GM23338 (cell line): ENCODE data around the gene NTM. TPM values are rescaled to one million over a fixed set of nuclear protein-coding genes. Genes with fewer than 3 reads are reported as not detected.

Source experiments
- ATAC-seq: fragments of 200-7000 bp; cut with Tn5 transposase; 3 replicates; pipeline ENCODE4 v1.9.1; 2020
- DNase-seq: peaks from one replicate; pipeline ENCODE4 v3.0.0-alpha.2; 2015; ENCODE audit warnings: low spot score
- H2AFZ ChIP-seq: fragments of 200-600 bp; sonication (generic); 2 replicates; pipeline ENCODE4 v1.8.0; 2016; ENCODE audit warnings: antibody characterized with exemption, mild to moderate bottlenecking, moderate library complexity
- H3F3A ChIP-seq: fragments of 200-600 bp; sonication (generic); replicated peaks from 2 replicates; pipeline ENCODE4 v1.8.0; 2017; ENCODE audit warnings: antibody characterized with exemption, mixed run types, low read depth
- H3K27ac ChIP-seq: fragments of 200-600 bp; sonication (generic); 2 replicates; pipeline ENCODE4 v1.6.1; 2016; ENCODE audit warnings: low read depth
- H3K27me3 ChIP-seq: fragments of 200-600 bp; sonication (generic); 2 replicates; pipeline ENCODE4 v1.8.0; 2016; ENCODE audit warnings: mild to moderate bottlenecking, mixed run types, moderate library complexity; ENCODE audit not compliant: insufficient read depth
- H3K36me3 ChIP-seq: fragments of 200-600 bp; sonication (generic); 2 replicates; pipeline ENCODE4 v1.8.0; 2016; ENCODE audit warnings: mild to moderate bottlenecking; ENCODE audit not compliant: insufficient read depth
- H3K4me1 ChIP-seq: fragments of 200-600 bp; sonication (generic); 2 replicates; pipeline ENCODE4 v1.8.0; 2016; ENCODE audit warnings: mild to moderate bottlenecking, moderate library complexity; ENCODE audit not compliant: insufficient read depth
- H3K4me2 ChIP-seq: fragments of 200-600 bp; sonication (generic); 2 replicates; pipeline ENCODE4 v1.7.1; 2017; ENCODE audit warnings: mixed run types
- H3K4me3 ChIP-seq: fragments of 200-600 bp; sonication (generic); 2 replicates; pipeline ENCODE4 v1.6.1; 2016; ENCODE audit warnings: mixed run types
- H3K79me2 ChIP-seq: fragments of 200-600 bp; sonication (generic); replicated peaks from 2 replicates; pipeline ENCODE4 v1.8.0; 2017; ENCODE audit warnings: mild to moderate bottlenecking; ENCODE audit not compliant: insufficient read depth
- H3K9me2 ChIP-seq: fragments of 200-600 bp; sonication (generic); 2 replicates; pipeline ENCODE4 v1.8.0; 2017; ENCODE audit not compliant: insufficient read depth
- H4K20me1 ChIP-seq: fragments of 200-600 bp; sonication (generic); replicated peaks from 2 replicates; pipeline ENCODE4 v1.8.0; 2017; ENCODE audit warnings: mild to moderate bottlenecking; ENCODE audit not compliant: insufficient read depth
- H3K27ac Mint-ChIP-seq: 2 replicates; pipeline ENCODE4 v1.8.0; 2020; ENCODE audit warnings: inconsistent platforms, mild to moderate bottlenecking, moderate library complexity, mixed read lengths
- H3K27me3 Mint-ChIP-seq: 3 replicates; pipeline ENCODE4 v1.8.0; 2022; ENCODE audit warnings: low read depth, mild to moderate bottlenecking, moderate library complexity, mixed read lengths, inconsistent platforms; ENCODE audit not compliant: insufficient read depth, poor library complexity
- H3K36me3 Mint-ChIP-seq: 3 replicates; pipeline ENCODE4 v1.8.0; 2021; ENCODE audit warnings: low read depth, mild to moderate bottlenecking, inconsistent platforms, moderate library complexity, mixed read lengths
- H3K4me1 Mint-ChIP-seq: 3 replicates; pipeline ENCODE4 v1.8.0; 2020; ENCODE audit warnings: mild to moderate bottlenecking, inconsistent platforms, mixed read lengths
- H3K4me3 Mint-ChIP-seq: 3 replicates; pipeline ENCODE4 v1.8.0; 2021; ENCODE audit warnings: moderate library complexity, mild to moderate bottlenecking, inconsistent platforms, mixed read lengths
- H3K9me3 Mint-ChIP-seq: 3 replicates; pipeline ENCODE4 v1.8.0; 2020; ENCODE audit warnings: moderate library complexity, mild to moderate bottlenecking, inconsistent platforms, mixed read lengths
- CREB1 ChIP-seq: fragments of 250-450 bp; sonication (Bioruptor Pico); IDR thresholded peaks from 2 replicates; pipeline ENCODE4 v1.5.0; 2020; ENCODE audit warnings: low read depth, mild to moderate bottlenecking, moderate library complexity
- EZH2 ChIP-seq: fragments of 200-600 bp; sonication (generic); IDR thresholded peaks from one replicate; pipeline ENCODE4 v1.8.0; 2017; ENCODE audit warnings: antibody characterized with exemption, mild to moderate bottlenecking, low read depth; ENCODE audit not compliant: unreplicated experiment
- EZH2phosphoT487 ChIP-seq: fragments of 200-600 bp; sonication (generic); IDR thresholded peaks from one replicate; pipeline ENCODE4 v1.8.1; 2018; ENCODE audit warnings: antibody characterized with exemption; ENCODE audit not compliant: unreplicated experiment
- JUNB ChIP-seq: IDR thresholded peaks from one replicate; pipeline ENCODE4 v1.6.1; 2016; ENCODE audit warnings: antibody characterized with exemption; ENCODE audit not compliant: unreplicated experiment
- NANOG ChIP-seq: IDR thresholded peaks from 2 replicates; pipeline ENCODE4 v1.6.1; 2016; ENCODE audit warnings: antibody characterized with exemption, borderline replicate concordance
- POLR2AphosphoS5 ChIP-seq: IDR thresholded peaks from 2 replicates; pipeline ENCODE4 v1.6.1; 2016; ENCODE audit warnings: antibody characterized with exemption, low read depth
- REST ChIP-seq: IDR thresholded peaks from one replicate; pipeline ENCODE4 v1.6.1; 2018; ENCODE audit warnings: antibody characterized with exemption; ENCODE audit not compliant: unreplicated experiment
- STAT1 ChIP-seq: IDR thresholded peaks from one replicate; pipeline ENCODE4 v1.6.1; 2016; ENCODE audit warnings: antibody characterized with exemption; ENCODE audit not compliant: unreplicated experiment
- ZNF114 ChIP-seq: fragments of 250-450 bp; sonication (Bioruptor Pico); IDR thresholded peaks from 2 replicates; pipeline ENCODE4 v1.5.0; 2020; ENCODE audit warnings: mild to moderate bottlenecking, moderate library complexity
- ZNF331 ChIP-seq: fragments of 250-450 bp; sonication (Bioruptor Pico); IDR thresholded peaks from 2 replicates; pipeline ENCODE4 v1.5.0; 2020; ENCODE audit warnings: low read depth, mild to moderate bottlenecking, moderate library complexity
- polyA plus RNA-seq: library from polyadenylated mRNA; unstranded; fragments of >200 nt; fragmentation: Nextera tagmentation; extraction: Ambion mirVana; gene quantifications from 2 replicates; pipeline ENCODE4 v1.2.1, GENCODE V29; 2016
- total RNA-seq: library from RNA; depleted of rRNA; stranded (reverse); fragments of >200 nt; shearing (Covaris generic); gene quantifications from 2 replicates; pipeline ENCODE4 v1.2.3, GENCODE V29; 2014
- TF ChIP-seq, protein P1 (sequence below), 2 experiments: fragments of 200-600 bp in 1 of 2; sonication (generic) in 1 of 2; conservative IDR thresholded peaks; 2 replicates each; pipeline versions ENCODE4 v1.5.1 to v1.6.1; 2016 to 2017; ENCODE audit warnings: antibody characterized with exemption in 2 of 2, low read depth in 2 of 2, mild to moderate bottlenecking in 2 of 2, moderate library complexity in 1 of 2
- TF ChIP-seq, protein P2 (sequence below): fragments of 250-450 bp; sonication (Bioruptor Pico); IDR thresholded peaks from 2 replicates; pipeline ENCODE4 v1.5.0; 2020; ENCODE audit warnings: mild to moderate bottlenecking, moderate library complexity
- TF ChIP-seq, protein P3 (sequence below): IDR thresholded peaks from 2 replicates; pipeline ENCODE4 v1.6.1; 2016; ENCODE audit warnings: antibody characterized with exemption

The NTM gene
- total and polyA plus RNA-seq, 2 experiments from 2014 or later, result 10.6 to 14.6 TPM

GRCh38 chr11:132330515-132330914, 960.1 kb downstream of the NTM start:
- H3K9me2 ChIP-seq, result no peaks in the 10 kb centered on the region
- H4K20me1 ChIP-seq, result no peaks in the 10 kb centered on the region
- no peaks in the 10 kb centered on the region for H3F3A ChIP-seq
- H3K27me3 Mint-ChIP-seq, result peaks cover 12% of the 10 kb centered on the region
- DNase-seq (no peak), ATAC-seq (no peak)
- no peaks in the 10 kb centered on the region for H3K4me1 ChIP-seq
- H3K4me1 Mint-ChIP-seq, result peaks cover 23% of the 10 kb centered on the region
- H3K27ac ChIP-seq, result no peak overlapping the region
- H3K36me3 ChIP-seq, result no peaks in the 10 kb centered on the region
- no peak overlapping the region for H3K27ac Mint-ChIP-seq
- no peaks in the 10 kb centered on the region; the same call in 2 of the 3 replicates for H3K36me3 Mint-ChIP-seq
- H3K4me2 ChIP-seq, result no peak overlapping the region
- H3K27me3 ChIP-seq, result no peaks in the 10 kb centered on the region
- no peak overlapping the region for H2AFZ ChIP-seq
- TF ChIP-seq CREB1 (CRISPR knock-in tag) (no peak), ZNF331 (CRISPR knock-in tag) (no peak), STAT1 (no peak), EZH2 (no peak), REST (no peak), JUNB (no peak), POLR2AphosphoS5 (no peak), EZH2phosphoT487 (no peak), ZNF114 (CRISPR knock-in tag) (no peak), NANOG (no peak)
- TF ChIP-seq, protein P1, sequence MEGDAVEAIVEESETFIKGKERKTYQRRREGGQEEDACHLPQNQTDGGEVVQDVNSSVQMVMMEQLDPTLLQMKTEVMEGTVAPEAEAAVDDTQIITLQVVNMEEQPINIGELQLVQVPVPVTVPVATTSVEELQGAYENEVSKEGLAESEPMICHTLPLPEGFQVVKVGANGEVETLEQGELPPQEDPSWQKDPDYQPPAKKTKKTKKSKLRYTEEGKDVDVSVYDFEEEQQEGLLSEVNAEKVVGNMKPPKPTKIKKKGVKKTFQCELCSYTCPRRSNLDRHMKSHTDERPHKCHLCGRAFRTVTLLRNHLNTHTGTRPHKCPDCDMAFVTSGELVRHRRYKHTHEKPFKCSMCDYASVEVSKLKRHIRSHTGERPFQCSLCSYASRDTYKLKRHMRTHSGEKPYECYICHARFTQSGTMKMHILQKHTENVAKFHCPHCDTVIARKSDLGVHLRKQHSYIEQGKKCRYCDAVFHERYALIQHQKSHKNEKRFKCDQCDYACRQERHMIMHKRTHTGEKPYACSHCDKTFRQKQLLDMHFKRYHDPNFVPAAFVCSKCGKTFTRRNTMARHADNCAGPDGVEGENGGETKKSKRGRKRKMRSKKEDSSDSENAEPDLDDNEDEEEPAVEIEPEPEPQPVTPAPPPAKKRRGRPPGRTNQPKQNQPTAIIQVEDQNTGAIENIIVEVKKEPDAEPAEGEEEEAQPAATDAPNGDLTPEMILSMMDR (conservative IDR thresholded peaks at IDR 0.05; ENCODE audit: low read depth in 2 of 2), result no peak
- TF ChIP-seq, protein P2, sequence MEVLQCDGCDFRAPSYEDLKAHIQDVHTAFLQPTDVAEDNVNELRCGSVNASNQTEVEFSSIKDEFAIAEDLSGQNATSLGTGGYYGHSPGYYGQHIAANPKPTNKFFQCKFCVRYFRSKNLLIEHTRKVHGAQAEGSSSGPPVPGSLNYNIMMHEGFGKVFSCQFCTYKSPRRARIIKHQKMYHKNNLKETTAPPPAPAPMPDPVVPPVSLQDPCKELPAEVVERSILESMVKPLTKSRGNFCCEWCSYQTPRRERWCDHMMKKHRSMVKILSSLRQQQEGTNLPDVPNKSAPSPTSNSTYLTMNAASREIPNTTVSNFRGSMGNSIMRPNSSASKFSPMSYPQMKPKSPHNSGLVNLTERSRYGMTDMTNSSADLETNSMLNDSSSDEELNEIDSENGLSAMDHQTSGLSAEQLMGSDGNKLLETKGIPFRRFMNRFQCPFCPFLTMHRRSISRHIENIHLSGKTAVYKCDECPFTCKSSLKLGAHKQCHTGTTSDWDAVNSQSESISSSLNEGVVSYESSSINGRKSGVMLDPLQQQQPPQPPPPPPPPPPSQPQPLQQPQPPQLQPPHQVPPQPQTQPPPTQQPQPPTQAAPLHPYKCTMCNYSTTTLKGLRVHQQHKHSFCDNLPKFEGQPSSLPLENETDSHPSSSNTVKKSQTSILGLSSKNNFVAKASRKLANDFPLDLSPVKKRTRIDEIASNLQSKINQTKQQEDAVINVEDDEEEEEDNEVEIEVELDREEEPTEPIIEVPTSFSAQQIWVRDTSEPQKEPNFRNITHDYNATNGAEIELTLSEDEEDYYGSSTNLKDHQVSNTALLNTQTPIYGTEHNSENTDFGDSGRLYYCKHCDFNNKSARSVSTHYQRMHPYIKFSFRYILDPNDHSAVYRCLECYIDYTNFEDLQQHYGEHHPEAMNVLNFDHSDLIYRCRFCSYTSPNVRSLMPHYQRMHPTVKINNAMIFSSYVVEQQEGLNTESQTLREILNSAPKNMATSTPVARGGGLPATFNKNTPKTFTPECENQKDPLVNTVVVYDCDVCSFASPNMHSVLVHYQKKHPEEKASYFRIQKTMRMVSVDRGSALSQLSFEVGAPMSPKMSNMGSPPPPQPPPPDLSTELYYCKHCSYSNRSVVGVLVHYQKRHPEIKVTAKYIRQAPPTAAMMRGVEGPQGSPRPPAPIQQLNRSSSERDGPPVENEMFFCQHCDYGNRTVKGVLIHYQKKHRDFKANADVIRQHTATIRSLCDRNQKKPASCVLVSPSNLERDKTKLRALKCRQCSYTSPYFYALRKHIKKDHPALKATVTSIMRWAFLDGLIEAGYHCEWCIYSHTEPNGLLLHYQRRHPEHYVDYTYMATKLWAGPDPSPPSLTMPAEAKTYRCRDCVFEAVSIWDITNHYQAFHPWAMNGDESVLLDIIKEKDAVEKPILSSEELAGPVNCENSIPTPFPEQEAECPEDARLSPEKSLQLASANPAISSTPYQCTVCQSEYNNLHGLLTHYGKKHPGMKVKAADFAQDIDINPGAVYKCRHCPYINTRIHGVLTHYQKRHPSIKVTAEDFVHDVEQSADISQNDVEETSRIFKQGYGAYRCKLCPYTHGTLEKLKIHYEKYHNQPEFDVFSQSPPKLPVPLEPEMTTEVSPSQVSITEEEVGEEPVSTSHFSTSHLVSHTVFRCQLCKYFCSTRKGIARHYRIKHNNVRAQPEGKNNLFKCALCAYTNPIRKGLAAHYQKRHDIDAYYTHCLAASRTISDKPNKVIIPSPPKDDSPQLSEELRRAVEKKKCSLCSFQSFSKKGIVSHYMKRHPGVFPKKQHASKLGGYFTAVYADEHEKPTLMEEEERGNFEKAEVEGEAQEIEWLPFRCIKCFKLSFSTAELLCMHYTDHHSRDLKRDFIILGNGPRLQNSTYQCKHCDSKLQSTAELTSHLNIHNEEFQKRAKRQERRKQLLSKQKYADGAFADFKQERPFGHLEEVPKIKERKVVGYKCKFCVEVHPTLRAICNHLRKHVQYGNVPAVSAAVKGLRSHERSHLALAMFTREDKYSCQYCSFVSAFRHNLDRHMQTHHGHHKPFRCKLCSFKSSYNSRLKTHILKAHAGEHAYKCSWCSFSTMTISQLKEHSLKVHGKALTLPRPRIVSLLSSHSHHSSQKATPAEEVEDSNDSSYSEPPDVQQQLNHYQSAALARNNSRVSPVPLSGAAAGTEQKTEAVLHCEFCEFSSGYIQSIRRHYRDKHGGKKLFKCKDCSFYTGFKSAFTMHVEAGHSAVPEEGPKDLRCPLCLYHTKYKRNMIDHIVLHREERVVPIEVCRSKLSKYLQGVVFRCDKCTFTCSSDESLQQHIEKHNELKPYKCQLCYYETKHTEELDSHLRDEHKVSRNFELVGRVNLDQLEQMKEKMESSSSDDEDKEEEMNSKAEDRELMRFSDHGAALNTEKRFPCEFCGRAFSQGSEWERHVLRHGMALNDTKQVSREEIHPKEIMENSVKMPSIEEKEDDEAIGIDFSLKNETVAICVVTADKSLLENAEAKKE (CRISPR knock-in tag), result no peak
- TF ChIP-seq, protein P3, sequence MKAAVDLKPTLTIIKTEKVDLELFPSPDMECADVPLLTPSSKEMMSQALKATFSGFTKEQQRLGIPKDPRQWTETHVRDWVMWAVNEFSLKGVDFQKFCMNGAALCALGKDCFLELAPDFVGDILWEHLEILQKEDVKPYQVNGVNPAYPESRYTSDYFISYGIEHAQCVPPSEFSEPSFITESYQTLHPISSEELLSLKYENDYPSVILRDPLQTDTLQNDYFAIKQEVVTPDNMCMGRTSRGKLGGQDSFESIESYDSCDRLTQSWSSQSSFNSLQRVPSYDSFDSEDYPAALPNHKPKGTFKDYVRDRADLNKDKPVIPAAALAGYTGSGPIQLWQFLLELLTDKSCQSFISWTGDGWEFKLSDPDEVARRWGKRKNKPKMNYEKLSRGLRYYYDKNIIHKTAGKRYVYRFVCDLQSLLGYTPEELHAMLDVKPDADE, result no peak
- no peaks in the 10 kb centered on the region for H3K79me2 ChIP-seq
- no peaks in the 10 kb centered on the region; the same call in 2 of the 3 replicates for H3K9me3 Mint-ChIP-seq
- no peak overlapping the region; the same call in 2 of the 3 replicates for H3K4me3 Mint-ChIP-seq
- no peak overlapping the region for H3K4me3 ChIP-seq
